GM21737 (cell line): ENCODE measurements around the gene CEP131.

ENCODE experiments used
- ATAC-seq: cut with Tn5 transposase; IDR thresholded peaks from one replicate; pipeline ENCODE4 v1.9.1; 2021; ENCODE audit warnings: mild to moderate bottlenecking, moderate library complexity; ENCODE audit not compliant: unreplicated experiment

Gene CEP131

DNA sequence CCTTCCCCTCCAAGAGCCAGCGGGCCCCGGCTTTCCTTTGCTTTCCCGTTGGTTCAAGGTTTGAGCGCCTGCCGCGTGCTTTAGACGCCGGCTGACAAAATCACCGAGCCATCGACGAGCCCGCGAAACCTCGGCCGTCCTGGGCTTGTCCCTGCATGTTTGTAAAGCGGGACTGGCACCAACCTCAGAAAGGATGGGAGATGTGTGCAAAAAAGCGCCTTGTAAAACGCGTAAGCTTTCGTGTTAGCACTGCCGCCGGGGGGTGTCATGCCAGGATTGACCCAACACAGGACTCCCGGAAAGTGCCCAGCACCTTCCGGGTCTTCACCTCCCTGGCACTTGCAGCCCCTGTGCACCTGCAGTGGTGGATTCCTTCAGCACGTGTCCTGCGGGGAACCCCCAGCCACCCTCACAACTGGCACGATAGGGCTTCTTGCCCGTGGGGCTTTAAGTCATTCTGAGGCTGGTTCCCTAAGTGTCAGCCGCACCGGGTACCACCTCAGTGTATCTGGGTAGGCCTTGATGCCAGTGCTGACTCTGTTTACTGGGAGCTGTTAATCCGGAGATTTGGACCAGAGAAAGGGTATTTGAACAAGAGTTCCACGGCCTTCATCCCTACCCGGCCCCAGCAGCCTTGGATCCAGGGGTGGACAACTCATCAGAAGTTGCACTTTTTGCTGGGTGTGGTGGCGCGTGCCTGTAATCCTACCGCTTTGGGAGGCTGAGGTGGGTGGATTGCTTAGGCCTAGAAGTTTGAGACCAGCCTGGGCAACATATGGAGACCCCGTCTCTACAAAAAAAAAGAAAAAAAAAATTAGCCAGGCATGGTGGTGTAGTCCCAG is 17.2 kb upstream of the CEP131 start:
- ATAC-seq, result no peak

DNA sequence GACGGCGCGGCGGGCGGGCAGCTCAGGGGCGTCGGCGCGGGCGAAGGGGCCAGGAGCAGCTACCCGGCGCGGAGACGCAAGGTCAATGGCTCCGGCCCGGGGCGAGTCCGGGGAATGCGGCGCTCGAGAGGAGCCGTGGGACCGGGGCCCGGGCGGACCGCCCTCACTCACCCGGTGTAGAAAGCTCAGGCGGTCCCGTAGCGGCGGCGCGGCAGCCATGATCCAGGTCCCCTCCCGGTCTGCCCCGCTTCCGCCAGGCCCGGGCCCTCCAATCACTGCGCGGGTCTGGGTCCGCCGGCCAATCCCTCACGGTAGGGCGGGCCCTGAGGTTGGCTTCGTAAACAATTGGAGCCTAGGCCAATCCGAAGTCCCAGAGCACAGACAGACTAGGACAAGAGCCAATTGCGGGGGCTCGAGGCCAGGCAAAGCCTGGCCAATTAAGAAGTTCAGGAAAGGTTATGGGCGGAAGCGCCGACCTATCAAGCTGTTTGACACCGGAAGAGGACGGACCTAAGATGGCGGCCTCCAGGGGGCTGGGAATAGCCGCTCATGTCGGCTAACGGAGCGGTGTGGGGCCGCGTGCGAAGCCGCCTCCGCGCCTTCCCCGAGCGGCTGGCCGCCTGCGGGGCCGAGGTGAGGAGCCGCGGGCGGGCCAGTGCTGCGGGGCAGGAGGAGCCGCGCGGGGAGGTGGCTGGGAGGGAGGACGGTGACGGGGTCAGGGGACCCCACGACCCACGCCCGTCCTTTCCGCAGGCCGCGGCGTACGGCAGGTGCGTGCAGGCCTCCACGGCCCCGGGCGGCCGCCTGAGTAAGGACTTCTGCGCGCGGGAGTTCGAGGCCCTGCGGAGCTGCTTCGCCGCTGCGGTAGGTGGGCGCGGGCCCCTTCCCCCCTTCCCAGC is 16.3 kb upstream of the CEP131 start, which contains the start of the genes NDUFAF8 and TEPSIN:
NDUFAF8 (plus strand) TSS at position 504 of the 899 bp plus-strand sequence; CDS start at position 550, 46 bp downstream.
TEPSIN (minus strand) TSS at position 241 of the 899 bp plus-strand sequence; CDS start at position 219, 22 bp downstream.
- peak; percentile 81 for ATAC-seq

DNA sequence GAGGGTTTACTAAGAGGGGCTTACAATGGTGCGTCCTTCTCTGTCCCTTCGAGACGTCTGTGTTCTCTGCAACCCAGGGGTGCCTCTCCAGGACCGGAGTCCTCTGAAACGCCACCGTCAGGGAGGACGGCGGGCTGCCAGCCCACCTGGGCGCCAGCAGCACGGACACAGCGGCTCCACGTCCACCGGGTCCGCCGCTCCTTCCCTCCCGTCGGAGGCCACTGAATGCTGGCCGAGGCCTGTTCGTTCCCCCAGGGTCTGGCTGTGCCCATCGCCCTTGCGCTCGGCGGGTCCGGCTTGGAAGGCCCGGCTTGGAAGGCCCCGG is 15.7 kb upstream of the CEP131 start:
- no peak for ATAC-seq

DNA sequence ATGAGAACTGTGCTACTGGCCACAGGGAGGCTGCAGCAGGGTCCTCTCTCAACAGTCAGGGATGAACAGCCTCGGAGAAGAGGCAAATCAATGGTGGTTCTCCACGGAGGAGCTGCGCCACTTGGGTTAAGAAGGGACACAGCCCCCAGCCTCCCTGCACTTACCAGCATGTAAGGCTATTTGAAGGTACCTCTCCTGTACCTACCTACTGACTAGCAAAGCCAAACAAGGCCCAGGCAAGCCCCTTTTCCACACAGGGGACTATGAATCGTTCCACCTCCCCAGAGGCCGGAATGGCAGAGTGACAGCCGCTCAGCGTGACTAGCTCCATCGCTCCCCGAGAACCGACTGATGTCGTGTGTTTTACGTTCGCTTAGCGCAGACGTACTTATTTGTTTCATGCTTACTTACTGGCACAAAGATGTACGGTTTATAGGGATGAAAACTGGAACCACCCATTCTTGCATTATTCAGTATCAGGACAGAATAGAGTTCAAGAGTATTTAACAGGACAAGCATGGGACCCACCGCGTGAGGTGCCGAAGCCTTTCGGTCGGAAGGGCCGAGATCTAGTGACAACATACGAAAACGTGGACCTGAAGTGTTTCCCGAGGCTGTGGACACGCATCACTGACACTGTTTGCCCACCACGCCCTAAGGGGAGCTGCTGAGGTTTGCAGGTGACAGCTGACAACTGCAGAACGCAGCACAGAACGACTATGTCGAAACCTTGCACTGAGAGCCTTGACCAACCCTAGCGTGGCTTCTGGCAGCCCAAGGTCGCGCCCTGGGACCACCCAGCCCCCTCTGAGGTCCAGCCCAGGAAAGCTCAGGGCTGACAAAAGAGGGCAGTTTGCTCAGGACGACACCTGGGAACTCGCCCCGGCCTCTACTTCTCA is 15.1 kb upstream of the CEP131 start:
- ATAC-seq, result no peak

GRCh38 chr17:81236784-81237183 is 14.0 kb upstream of the CEP131 start:
- no peak for ATAC-seq

DNA sequence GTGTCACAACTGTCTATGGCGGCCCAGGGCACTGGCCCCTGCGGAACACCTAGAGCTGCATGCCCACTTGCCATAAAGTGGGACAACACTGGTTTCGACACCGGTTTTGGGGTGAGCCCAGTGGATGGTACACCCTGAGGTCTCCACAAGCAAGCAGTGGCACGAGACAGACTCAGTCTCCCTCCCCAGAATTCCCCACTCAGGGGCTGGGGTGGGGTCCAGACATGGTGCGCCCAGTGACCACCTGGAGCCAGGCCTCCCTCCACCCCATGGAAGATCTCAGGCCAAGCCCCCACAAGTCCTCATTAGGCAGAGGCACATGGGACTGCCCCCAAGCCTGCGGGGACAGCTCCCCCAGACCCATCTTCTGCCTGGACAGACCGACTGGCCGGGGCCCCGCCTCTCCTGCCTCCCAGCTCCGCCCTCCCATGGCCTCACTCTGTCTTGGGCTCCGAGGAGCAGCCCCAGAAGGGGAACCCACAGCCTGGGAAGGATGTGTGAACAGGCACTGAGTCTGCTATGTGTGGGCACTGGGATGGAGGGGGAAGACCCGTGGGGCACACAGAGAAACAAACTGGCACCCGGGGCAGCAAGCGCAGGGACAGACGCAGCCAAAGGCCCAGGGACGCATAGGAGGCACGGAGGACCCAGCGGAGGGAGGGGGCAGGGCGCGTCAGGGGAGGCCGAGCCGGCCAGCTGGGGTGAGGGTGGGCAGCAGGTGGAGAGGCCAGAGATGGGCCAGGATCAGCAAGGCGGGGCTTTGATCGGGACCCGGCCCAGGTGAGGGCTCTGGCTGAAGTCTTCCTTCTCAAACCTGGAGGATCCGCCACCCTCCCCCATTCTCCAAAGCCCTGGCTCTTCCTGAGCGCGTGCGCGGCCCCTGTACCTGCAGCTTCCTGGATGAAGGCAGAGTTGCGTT is 13.3 kb upstream of the CEP131 start:
- no peak for ATAC-seq

DNA sequence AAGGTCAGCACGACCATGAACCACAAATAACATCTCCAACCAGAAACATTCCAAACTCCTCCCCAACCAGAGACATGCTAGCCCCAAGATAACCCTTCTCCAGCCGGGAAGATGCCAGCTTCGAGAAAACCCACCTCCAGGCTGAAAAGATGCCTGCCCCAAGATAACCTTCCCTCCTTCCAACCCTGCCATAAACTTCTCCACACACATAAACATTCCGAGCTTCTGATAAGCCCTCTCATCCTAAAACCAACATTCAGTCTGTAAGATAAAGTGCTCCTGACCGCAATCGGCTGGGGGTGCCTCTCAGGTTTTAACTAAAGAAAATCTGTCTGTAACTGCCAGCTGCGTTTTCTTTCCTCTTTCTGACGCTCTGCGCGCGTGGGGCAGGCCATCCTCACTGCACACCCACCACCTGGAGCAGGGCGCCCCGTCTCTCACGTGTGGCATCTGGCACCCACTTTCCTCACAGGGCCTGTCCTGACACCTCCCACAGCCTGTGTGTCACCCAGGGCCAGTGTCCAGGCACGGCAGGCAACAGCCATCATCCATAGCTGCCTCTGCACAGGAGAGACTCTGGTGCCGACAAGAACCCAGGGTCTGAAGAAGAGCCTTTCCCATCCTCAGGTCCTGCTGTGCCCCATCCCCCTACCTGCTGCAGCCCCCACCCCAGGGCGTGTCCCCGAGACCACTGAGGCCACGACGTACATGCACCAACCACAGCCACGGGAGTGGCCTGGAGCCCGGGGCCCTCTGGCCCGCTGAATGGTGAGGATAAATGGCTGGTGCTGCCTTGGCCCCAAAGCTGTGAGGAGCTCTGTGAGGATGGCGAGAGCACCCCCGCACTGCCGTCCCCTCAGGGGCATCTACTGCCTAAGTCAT is 12.4 kb upstream of the CEP131 start:
- no peak for ATAC-seq

- ATAC-seq, result no peak
Measured at GRCh38 chr17:81234506-81234855, 11.7 kb upstream of the CEP131 start.

DNA sequence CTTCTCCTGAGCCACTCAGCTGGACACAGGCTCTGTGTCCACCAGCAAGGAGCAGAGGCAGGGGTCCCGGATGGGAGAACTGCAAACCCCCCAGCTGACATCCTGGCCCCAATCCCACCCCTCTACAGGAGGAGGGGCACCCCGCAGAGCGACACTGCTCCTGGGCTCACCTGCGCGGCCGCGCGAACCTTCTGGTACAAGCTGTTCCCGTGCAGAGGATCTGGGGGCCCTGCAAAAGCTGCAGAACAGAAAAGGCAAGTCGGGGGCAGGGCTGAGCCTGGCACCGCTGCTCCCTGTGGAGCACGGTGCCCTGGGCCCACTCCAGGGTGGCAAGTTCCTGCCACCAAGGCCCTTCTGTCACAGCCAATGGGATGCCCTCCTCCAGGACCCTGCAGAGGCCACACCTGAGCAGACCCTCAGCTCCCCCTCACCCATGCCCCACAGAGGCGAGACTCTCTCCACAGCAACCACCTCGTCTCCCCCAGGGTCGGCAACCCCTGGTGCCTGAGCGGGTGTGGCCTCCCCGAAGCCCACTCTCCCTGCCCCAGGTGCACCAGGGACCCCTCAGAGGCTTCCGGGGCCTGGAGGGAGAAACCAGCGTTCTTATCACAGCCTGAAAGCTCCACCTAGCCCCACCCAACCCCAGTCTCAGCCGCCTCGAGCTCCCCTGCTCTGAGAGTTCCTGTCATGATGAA is 11.2 kb upstream of the CEP131 start:
- no peak for ATAC-seq

GRCh38 chr17:81233316-81233715 is 10.6 kb upstream of the CEP131 start:
- no peak for ATAC-seq

DNA sequence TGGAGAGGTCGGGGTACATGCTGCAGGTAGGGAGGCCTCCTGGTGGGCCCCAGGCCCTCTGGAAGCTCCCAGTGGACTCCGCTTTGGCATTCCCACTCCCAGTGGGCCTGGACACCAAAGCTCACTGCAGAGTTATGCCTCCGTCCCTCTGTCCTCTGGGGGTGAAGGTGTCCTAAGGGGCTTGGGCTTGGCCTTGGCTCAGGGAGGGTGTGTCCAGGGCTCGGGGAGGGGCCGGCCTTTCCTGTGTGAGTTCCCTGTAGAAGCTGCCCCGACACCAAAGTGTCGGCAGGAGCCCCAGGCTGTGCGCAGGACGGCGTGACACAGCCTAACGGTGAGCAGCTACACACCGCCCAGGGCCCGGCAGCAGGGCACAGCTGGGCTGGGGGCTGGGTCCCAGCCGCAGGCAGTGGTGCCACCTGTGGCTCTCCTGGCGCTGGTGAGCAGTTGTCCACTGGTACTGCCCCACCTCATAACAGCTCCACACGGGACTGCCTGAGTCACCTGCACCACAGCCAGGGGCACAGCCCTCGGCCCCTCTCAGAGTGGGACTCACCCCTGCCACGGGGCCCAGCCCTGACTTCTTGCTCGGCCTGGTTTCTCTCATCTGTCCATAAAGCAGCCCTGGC is 10.0 kb upstream of the CEP131 start:
- ATAC-seq, result no peak

GRCh38 chr17:81231766-81232581 is 9.2 kb upstream of the CEP131 start:
- ATAC-seq, result no peak

GRCh38 chr17:81231121-81231645 is 8.4 kb upstream of the CEP131 start:
- ATAC-seq, result no peak

GRCh38 chr17:81230043-81230820 is 7.5 kb upstream of the CEP131 start:
- ATAC-seq, result no peak

DNA sequence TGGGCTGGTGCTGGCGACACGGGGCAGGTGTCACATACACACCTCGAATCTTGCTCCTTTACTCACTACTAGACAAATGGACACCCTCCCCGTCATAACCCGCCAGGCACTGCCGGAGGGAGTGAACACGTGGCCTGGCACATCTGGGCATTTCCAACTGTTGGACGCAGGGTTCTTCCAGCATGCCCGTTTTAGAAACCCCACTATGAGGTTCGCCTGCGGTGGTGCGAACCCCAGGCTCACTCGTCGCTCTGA is 6.8 kb upstream of the CEP131 start:
- no peak for ATAC-seq
